ENCODE results near the gene SF3B6.
A peak's percentile ranks its signal among the peaks of the same experiment; 100 is the strongest.
"Not testable (repeated sequence)": the region's sequence is repeated elsewhere in the genome, so short reads cannot be mapped to it uniquely, and the experiment has no call there.

Gene SF3B6

GRCh38 chr2:24050041-24050979, 25.8 kb downstream of the SF3B6 start:
- peak in 1 of 2 donors; percentile 32 for DNase-seq

DNA sequence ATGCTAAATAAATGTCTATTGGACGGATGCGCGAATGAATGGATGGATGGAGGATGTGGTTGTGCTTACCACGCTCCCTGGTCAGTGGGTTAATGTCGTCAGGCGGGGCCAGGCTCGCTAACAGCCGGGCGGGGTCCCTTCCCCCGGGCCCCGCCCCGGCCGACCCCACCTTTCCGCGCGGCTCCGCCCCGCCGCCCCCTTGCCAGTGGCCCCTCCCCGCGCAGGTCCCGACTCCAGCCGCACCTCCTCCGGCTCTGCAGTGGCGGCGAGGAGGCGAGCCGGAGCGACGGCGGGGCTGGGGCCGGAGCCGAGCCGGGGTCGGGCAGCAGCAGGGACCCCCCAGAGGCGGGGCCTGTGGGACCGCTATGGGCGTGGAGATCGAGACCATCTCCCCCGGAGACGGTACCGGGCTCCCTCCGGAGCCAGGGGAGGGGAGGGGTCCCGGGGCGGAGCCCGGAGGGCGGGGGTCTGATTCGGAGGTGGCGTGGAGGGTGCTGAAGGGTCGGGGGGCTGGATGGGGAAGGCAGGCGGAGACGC, 26.6 kb downstream of the SF3B6 start, which contains the start of gene FKBP1B:
Gene FKBP1B (plus strand): TSS at position 257 of the 537 bp plus-strand sequence. CDS start 109 bp downstream, at position 366.
- peak in 1 of 2 donors; percentile 29 for DNase-seq

GRCh38 chr2:24048769-24049484, 27.2 kb downstream of the SF3B6 start:
- no peak for DNase-seq

DNA sequence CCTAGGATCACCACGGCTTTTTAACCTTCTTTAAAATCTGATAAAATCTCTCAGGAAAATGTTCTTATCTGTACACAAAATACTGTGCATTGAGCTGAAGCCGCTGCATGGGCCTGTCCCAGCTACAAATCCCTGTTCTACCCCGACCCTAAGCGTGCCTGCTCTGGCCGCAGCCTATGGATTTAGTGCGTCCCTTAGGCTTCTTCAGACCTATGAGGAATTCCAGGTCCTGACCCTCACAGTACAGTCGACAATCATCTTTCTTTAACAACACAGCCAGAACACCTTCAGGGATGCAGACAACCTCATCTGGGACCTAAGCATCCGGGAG, 28.5 kb downstream of the SF3B6 start:
- no peak for DNase-seq

GRCh38 chr2:24046930-24047702, 29.0 kb downstream of the SF3B6 start, which contains the start of gene WDCP:
Gene WDCP, minus strand, starts transcription at chr2:24047391. Its CDS starts 7,897 bp downstream, at chr2:24039494.
- peak; percentile 98 for DNase-seq

DNA sequence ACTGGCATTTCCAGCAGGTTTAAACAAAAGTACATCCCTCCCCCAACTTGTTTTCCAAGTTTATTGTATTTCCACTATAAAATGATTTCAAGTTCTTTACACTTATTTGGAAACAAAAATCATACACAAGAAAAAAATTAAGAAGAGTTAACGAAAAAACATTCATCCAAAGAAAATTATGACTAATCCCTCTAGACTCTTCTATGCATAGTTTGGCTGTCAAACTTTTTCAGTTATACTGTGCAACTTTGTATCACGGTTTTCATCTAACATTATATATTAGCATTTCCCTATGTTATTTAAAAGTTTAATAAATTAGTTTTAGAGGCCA, 29.6 kb downstream of the SF3B6 start:
- no peak for DNase-seq

- DNase-seq: no peak
These were observed 30.3 kb downstream of the SF3B6 start for GRCh38 chr2:24045511-24046508.

- not testable (repeated sequence) for DNase-seq
These were observed 33.0 kb downstream of the SF3B6 start for GRCh38 chr2:24043133-24043532.

DNA sequence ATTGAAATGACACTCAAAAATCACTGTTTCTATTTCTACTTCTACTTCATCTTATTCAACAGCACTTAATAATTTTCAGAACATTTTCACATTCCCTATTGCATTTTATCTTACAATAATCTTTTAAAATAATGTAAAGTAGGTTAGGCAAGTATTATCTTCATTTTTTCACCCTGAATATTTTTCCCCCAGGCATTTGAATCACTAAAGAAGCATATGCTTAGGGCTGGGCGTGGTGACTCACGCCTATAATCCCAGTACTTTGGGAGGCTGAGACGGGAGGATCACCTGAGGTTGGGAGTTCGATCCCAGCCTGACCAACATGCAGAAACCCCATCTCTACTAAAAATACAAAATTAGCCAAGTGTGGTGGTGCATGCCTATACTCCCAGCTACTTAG, 35.6 kb downstream of the SF3B6 start:
- DNase-seq: no peak

GRCh38 chr2:24038786-24039499, 37.2 kb downstream of the SF3B6 start:
- DNase-seq: no peak

DNA sequence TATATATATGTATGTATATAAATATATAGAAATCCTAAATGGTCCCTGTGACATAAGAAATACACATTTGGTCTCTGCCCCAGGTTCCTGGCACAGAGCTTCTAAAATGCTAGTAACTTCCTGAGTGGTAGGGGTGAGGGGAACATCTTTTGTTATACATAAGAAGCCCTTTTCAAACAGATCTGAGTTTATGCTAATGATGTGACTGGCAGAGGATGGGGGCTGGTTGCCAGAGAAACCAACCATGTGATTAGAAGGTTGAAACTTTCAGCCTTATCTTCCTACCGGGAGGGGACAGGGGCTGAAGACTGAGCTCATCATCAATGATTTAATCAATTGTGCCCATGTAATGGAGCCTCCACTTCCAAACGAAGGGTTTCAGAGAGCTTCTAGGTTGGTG, 49.9 kb downstream of the SF3B6 start:
- DNase-seq: no peak

DNA sequence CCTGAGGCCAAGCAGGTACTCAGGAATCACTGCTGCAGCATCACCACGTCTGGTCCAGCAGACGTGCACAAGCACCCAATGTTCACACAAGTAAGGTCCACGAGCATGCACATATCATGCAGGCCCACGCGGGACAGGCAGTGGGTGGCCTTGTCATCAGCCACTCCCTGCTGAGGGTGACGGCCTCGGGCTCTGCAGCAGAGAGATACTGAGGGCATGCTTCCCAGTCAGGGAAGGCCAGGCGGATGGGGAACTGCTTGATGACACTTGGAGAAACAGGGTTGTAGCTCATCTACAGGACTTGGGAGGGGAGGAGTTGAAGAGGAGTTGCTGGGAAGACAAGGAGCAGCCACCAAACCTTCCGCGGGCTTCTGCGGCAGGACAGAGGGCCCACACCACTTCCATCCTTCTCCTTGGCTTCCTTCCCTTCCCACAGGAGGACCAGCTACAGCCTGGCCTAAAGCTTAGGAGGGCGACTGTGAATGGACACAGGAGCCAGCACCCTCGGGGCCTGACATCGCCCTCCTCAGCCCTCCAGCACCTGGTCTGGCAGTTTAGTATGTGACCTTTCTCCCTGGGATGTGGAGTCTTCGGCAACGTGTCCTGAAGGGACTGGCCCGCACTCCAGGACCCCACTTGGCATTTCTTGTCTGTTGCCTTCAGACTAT, 51.0 kb downstream of the SF3B6 start:
- DNase-seq: no peak

DNA sequence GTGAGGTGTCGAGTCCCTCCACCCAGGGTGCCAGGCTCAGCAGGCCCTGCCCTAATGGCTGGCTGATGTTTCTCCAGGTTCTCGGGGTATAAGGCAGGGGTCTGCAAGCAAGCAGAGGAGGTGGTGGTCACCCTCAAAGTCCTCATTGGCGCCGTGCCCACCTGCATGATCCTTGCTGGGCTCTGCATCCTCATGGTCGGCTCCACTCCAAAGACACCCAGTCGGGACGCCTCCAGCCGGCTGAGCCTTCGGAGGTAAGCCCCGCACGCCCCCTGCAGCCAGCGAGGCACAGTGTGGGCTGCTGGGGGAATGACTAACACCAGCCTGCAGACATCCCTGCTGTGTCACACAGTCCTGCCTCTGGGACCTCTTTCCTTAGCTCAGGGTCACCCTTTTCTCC, 52.1 kb downstream of the SF3B6 start:
- DNase-seq: no peak

- no peak for DNase-seq
These were observed 53.1 kb downstream of the SF3B6 start for GRCh38 chr2:24022975-24023575.

- no peak for DNase-seq
These were observed 53.7 kb downstream of the SF3B6 start for GRCh38 chr2:24022324-24022974.

GRCh38 chr2:24021122-24021998, 54.8 kb downstream of the SF3B6 start:
- DNase-seq: no peak

DNA sequence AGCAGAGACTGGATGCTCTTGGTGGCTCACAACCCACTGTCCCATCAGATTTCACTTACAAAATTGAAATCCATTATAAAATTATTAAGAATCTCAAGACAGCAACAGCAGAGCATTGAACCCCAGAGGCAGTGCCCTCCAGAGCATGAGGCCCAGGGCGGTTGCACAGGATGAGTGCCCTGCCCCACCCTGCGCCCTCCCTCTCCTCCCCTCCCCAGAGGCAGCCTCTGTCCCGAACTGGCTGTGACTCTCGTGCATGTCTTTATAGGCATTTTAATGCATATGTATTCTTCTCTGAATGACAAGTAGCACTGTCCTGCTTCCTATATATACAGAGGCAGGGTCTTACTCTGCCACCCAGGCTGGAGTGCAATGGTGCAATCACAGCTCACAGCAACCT, 55.9 kb downstream of the SF3B6 start:
- DNase-seq: no peak

- no peak for DNase-seq
These were observed 56.4 kb downstream of the SF3B6 start for GRCh38 chr2:24019729-24020128.

All from inflammatory macrophage (primary cell).